HepG2 (cell line): ENCODE results near the gene PAPPA. TPM values are rescaled to one million over a fixed set of nuclear protein-coding genes. Genes with fewer than 3 reads are reported as not detected.

Source experiments
- GPN1 ChIP-seq: sonication (generic); formaldehyde crosslinking; IDR thresholded peaks from 2 replicates; pipeline ENCODE4 v1.5.1; 2020; ENCODE audit warnings: missing genetic modification reagents, borderline replicate concordance
- GTF3A ChIP-seq: sonication (generic); formaldehyde crosslinking; conservative IDR thresholded peaks from 2 replicates; pipeline ENCODE4 v1.4.0; 2020; ENCODE audit warnings: mild to moderate bottlenecking, missing genetic modification reagents
- KLF9 ChIP-seq: IDR thresholded peaks from 2 replicates; pipeline ENCODE4 v1.6.1; 2016; ENCODE audit warnings: low read depth
- NR3C1 ChIP-seq: sonication (generic); formaldehyde crosslinking; IDR thresholded peaks from 2 replicates; pipeline ENCODE4 v1.4.0; 2020; ENCODE audit warnings: missing genetic modification reagents
- polyA plus RNA-seq, 8 experiments: library from polyadenylated mRNA; depleted of rRNA in 3 of 8; stranded (reverse) in 7 of 8; unstranded in 1 of 8; fragments of >200 nt; fragmentation: Illumina TruSeq in 4 of 8; extraction: Trizol in 4 of 8; gene quantifications; 2 replicates each; pipeline versions ENCODE4 v1.2.1 to v1.2.3, GENCODE V29; 2011 to 2016; ENCODE audit warnings: low read depth in 4 of 8, missing spikeins in 1 of 8, mixed read lengths in 1 of 8; ENCODE audit not compliant: insufficient read depth in 1 of 8
- total RNA-seq, 5 experiments: library from RNA; depleted of rRNA; stranded (reverse); fragments of >200 nt; fragmentation: Illumina TruSeq; extraction: Trizol; gene quantifications; 2 replicates each; pipeline ENCODE4 v1.2.3, GENCODE V29; 2016; ENCODE audit warnings: low read depth in 1 of 5
- TF ChIP-seq, protein P1 (sequence below): IDR thresholded peaks from 2 replicates; pipeline ENCODE4 v1.6.1; 2016; ENCODE audit warnings: missing biosample characterization, missing genetic modification reagents, low read depth
- TF ChIP-seq, protein P2 (sequence below): sonication (generic); formaldehyde crosslinking; IDR thresholded peaks from 2 replicates; pipeline ENCODE4 v1.5.0; 2020; ENCODE audit warnings: mild to moderate bottlenecking, missing genetic modification reagents, moderate library complexity
- TF ChIP-seq, protein P3 (sequence below), 2 experiments: IDR thresholded peaks; 2 replicates each; pipeline ENCODE4 v1.6.1; 2011 to 2012; ENCODE audit warnings: low read length in 2 of 2, borderline replicate concordance in 1 of 2, low read depth in 1 of 2, mild to moderate bottlenecking in 1 of 2, moderate library complexity in 1 of 2

PAPPA gene
- total and polyA plus RNA-seq, 2 of the 13 experiments (the other 11 are each of a cell fraction or from before 2014, with no cell fraction given): 0.09 to 0.11 TPM

DNA sequence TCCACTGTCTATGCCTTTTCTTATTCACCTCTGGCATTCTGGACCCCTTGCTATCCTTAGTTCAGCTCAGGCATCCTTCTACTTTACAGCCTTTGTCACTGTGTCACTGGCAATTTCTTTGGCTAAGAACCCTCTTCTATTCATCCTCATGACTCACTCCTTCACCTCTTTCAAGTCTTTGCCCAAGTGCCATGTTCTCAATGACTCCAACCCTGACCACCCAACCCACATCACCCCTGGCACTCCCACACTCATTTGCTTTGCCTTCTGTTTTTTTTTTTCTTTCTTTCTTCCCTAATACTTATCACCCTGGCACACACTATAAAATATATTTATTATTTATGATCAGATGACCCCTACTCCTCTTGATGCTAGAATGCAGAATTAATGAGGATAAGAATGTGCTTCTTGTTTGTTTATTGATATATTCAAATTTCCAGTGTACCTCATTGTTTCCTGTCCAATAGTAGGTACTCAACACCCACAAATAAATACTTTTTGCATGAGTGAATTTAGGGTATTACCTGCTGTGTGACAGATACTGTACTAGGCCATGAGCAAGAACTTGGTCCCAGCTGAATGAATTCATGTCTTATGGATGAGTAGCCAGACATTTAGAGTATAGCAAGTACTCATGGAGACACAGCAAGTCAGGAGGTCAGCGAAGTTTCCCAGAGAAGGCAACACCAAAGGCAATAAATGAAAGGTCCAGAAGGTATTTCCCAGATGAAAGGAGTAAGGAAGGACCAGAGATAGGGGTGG lies 236.1 kb downstream of the PAPPA start (continued):
- TF ChIP-seq, protein P1, sequence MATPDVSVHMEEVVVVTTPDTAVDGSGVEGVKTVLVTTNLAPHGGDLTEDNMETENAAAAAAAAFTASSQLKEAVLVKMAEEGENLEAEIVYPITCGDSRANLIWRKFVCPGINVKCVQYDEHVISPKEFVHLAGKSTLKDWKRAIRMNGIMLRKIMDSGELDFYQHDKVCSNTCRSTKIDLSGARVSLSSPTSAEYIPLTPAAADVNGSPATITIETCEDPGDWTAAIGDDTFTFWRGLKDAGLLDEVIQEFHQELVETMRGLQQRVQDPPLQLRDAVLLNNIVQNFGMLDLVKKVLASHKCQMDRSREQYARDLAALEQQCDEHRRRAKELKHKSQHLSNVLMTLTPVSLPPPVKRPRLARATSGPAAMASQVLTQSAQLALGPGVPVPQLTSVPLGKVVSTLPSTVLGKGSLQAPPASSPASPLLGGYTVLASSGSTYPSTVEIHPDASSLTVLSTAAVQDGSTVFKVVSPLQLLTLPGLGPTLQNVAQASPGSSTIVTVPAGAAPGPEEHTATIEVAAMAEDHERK (CRISPR knock-in tag): no peak
- no peak for TF ChIP-seq GTF3A (CRISPR knock-in tag)
- TF ChIP-seq NR3C1: no peak
- no peak for TF ChIP-seq KLF9 (CRISPR knock-in tag)
- TF ChIP-seq, protein P2, sequence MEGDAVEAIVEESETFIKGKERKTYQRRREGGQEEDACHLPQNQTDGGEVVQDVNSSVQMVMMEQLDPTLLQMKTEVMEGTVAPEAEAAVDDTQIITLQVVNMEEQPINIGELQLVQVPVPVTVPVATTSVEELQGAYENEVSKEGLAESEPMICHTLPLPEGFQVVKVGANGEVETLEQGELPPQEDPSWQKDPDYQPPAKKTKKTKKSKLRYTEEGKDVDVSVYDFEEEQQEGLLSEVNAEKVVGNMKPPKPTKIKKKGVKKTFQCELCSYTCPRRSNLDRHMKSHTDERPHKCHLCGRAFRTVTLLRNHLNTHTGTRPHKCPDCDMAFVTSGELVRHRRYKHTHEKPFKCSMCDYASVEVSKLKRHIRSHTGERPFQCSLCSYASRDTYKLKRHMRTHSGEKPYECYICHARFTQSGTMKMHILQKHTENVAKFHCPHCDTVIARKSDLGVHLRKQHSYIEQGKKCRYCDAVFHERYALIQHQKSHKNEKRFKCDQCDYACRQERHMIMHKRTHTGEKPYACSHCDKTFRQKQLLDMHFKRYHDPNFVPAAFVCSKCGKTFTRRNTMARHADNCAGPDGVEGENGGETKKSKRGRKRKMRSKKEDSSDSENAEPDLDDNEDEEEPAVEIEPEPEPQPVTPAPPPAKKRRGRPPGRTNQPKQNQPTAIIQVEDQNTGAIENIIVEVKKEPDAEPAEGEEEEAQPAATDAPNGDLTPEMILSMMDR (CRISPR knock-in tag): no peak
- no peak for TF ChIP-seq GPN1 (CRISPR knock-in tag)
- TF ChIP-seq, protein P3, sequence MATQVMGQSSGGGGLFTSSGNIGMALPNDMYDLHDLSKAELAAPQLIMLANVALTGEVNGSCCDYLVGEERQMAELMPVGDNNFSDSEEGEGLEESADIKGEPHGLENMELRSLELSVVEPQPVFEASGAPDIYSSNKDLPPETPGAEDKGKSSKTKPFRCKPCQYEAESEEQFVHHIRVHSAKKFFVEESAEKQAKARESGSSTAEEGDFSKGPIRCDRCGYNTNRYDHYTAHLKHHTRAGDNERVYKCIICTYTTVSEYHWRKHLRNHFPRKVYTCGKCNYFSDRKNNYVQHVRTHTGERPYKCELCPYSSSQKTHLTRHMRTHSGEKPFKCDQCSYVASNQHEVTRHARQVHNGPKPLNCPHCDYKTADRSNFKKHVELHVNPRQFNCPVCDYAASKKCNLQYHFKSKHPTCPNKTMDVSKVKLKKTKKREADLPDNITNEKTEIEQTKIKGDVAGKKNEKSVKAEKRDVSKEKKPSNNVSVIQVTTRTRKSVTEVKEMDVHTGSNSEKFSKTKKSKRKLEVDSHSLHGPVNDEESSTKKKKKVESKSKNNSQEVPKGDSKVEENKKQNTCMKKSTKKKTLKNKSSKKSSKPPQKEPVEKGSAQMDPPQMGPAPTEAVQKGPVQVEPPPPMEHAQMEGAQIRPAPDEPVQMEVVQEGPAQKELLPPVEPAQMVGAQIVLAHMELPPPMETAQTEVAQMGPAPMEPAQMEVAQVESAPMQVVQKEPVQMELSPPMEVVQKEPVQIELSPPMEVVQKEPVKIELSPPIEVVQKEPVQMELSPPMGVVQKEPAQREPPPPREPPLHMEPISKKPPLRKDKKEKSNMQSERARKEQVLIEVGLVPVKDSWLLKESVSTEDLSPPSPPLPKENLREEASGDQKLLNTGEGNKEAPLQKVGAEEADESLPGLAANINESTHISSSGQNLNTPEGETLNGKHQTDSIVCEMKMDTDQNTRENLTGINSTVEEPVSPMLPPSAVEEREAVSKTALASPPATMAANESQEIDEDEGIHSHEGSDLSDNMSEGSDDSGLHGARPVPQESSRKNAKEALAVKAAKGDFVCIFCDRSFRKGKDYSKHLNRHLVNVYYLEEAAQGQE (IDR thresholded peaks at IDR 0.05; ENCODE audit: borderline replicate concordance in 1 of 2, low read depth in 1 of 2, low read length in 2 of 2): no peak
